ENCODE measurements around the gene XG. TPM values are rescaled to one million over a fixed set of nuclear protein-coding genes. Genes with fewer than 3 reads are reported as not detected.

Gene XG
- polyA plus RNA-seq, 3 donors, result not detected

DNA sequence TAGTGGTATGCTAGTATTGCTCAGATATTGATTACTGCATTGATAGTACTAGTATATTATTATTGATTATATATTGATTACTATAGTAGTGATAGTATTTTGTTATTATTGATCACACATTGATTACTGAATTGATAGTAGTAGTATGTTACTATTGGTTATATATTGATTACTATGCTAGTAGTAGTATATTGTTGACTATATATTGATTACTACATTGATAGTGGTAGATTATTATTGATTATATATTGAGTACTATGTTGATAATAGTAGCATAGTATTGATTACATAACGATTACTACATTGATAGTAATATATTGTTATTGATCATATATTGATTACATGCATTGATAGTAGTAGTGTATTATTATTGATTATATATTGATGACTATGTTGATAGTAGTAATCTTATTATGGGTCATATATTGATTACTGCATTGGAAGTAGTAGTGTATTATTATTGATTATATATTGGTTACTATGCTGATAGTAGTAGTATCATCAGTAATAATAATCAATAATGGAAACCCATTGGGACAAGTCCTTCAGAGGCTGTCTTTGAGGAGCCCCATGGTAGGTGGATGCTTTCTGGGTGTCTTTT lies 107.5 kb downstream of the XG start:
- Histone ChIP-seq H4K20me1 (ENCODE audit: insufficient read depth, low read length) (no peaks in the 10 kb centered on the region), H2AFZ (ENCODE audit: insufficient read depth, low read depth, low read length, poor library complexity, severe bottlenecking) (no peak overlapping the region), H3K27ac (ENCODE audit: low read depth in 1 of 2, low read length in 2 of 2) (no peak overlapping the region), H3K79me2 (ENCODE audit: insufficient read depth, low read length) (no peaks in the 10 kb centered on the region), H3K4me1 (ENCODE audit: control insufficient read depth in 1 of 2, insufficient read depth in 2 of 2, low read length in 2 of 2) (no peaks in the 10 kb centered on the region), H3K36me3 (replicated peaks in 1 of 2; ENCODE audit: control insufficient read depth in 1 of 2, insufficient read depth in 2 of 2, low read length in 2 of 2) (no peaks in the 10 kb centered on the region), H3K9ac (ENCODE audit: insufficient read depth, low read length, poor library complexity, severe bottlenecking) (no peak overlapping the region), H3K4me2 (replicated peaks; ENCODE audit: extremely low read depth, low read length, poor library complexity, severe bottlenecking) (no peak overlapping the region), H3K27me3 (ENCODE audit: control insufficient read depth in 2 of 2, insufficient read depth in 2 of 2, low read length in 2 of 2) (no peaks in the 10 kb centered on the region), H3K9me3 (replicated peaks in 1 of 2; ENCODE audit: control insufficient read depth in 1 of 2, insufficient read depth in 1 of 2, low read length in 2 of 2) (no peaks in the 10 kb centered on the region), H3K4me3 (replicated peaks in 1 of 3; ENCODE audit: low read depth in 2 of 3, low read length in 3 of 3) (no peak overlapping the region)
- no peak overlapping the region for H3K4me3 Mint-ChIP-seq
- no peaks in the 10 kb centered on the region for H3K4me1 Mint-ChIP-seq
- intact Hi-C loops (cut with micrococcal nuclease), result no loop called here
- DNase-seq, result no peak
- peaks cover 0 to 2% (median 0%) of the 10 kb centered on the region in 7 donors for H3K9me3 Mint-ChIP-seq
- TF ChIP-seq, protein P1, sequence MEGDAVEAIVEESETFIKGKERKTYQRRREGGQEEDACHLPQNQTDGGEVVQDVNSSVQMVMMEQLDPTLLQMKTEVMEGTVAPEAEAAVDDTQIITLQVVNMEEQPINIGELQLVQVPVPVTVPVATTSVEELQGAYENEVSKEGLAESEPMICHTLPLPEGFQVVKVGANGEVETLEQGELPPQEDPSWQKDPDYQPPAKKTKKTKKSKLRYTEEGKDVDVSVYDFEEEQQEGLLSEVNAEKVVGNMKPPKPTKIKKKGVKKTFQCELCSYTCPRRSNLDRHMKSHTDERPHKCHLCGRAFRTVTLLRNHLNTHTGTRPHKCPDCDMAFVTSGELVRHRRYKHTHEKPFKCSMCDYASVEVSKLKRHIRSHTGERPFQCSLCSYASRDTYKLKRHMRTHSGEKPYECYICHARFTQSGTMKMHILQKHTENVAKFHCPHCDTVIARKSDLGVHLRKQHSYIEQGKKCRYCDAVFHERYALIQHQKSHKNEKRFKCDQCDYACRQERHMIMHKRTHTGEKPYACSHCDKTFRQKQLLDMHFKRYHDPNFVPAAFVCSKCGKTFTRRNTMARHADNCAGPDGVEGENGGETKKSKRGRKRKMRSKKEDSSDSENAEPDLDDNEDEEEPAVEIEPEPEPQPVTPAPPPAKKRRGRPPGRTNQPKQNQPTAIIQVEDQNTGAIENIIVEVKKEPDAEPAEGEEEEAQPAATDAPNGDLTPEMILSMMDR (IDR thresholded peaks at IDR 0.05), result no peak
- WGBS (ENCODE audit: insufficient coverage), result no CpG with 5 or more reads among the region's 1 CpG
- H3K27me3 Mint-ChIP-seq (ENCODE audit: low read depth in 3 of 3), result peaks cover 0 to 2% (median 0%) of the 10 kb centered on the region in 3 donors
- H3K36me3 Mint-ChIP-seq, result no peaks in the 10 kb centered on the region
- H3K27ac Mint-ChIP-seq, result no peak overlapping the region

DNA sequence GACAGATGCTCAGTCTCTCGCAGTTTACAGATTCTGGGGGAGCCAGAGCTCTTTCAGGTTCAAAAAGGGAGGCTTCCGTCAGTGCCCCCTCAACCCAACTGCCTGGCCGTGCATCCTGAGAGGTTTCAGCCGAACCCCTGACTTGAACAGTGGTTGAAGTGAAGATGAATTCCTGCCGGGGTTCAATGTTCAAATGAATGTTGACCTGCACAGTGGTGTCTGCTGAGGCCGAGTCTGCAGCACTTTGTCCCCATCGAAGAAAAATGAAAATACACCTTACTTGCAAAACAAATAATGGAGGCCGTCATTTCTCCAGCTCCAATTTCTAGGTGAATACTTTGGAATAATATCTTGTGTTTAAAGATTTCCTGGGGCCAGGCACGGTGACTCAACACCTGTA lies 110.6 kb downstream of the XG start:
- H3K4me3 Mint-ChIP-seq, result no peak overlapping the region
- TF ChIP-seq, protein P1 (IDR thresholded peaks at IDR 0.05), result no peak
- Histone ChIP-seq H3K9me3 (replicated peaks in 1 of 2; ENCODE audit: control insufficient read depth in 1 of 2, insufficient read depth in 1 of 2, low read length in 2 of 2) (no peaks in the 10 kb centered on the region), H3K27me3 (ENCODE audit: control insufficient read depth in 2 of 2, insufficient read depth in 2 of 2, low read length in 2 of 2) (no peaks in the 10 kb centered on the region), H3K9ac (ENCODE audit: insufficient read depth, low read length, poor library complexity, severe bottlenecking) (no peak overlapping the region), H2AFZ (ENCODE audit: insufficient read depth, low read depth, low read length, poor library complexity, severe bottlenecking) (no peak overlapping the region), H3K4me3 (replicated peaks in 1 of 3; ENCODE audit: low read depth in 2 of 3, low read length in 3 of 3) (no peak overlapping the region), H3K4me1 (ENCODE audit: control insufficient read depth in 1 of 2, insufficient read depth in 2 of 2, low read length in 2 of 2) (no peaks in the 10 kb centered on the region), H3K36me3 (replicated peaks in 1 of 2; ENCODE audit: control insufficient read depth in 1 of 2, insufficient read depth in 2 of 2, low read length in 2 of 2) (no peaks in the 10 kb centered on the region), H3K4me2 (replicated peaks; ENCODE audit: extremely low read depth, low read length, poor library complexity, severe bottlenecking) (no peak overlapping the region), H3K27ac (ENCODE audit: low read depth in 1 of 2, low read length in 2 of 2) (no peak overlapping the region), H4K20me1 (ENCODE audit: insufficient read depth, low read length) (no peaks in the 10 kb centered on the region), H3K79me2 (ENCODE audit: insufficient read depth, low read length) (no peaks in the 10 kb centered on the region)
- no peaks in the 10 kb centered on the region for H3K36me3 Mint-ChIP-seq
- H3K27ac Mint-ChIP-seq, result no peak overlapping the region
- intact Hi-C loops (cut with micrococcal nuclease), result no loop called here
- H3K4me1 Mint-ChIP-seq, result no peaks in the 10 kb centered on the region
- peaks cover 0 to 9% (median 1%) of the 10 kb centered on the region in 3 donors for H3K27me3 Mint-ChIP-seq (ENCODE audit: low read depth in 3 of 3)
- H3K9me3 Mint-ChIP-seq, result peaks cover 0 to 4% (median 0%) of the 10 kb centered on the region in 7 donors
- WGBS (ENCODE audit: insufficient coverage), result 100% methylated on average over 1 of the region's 9 CpGs
- DNase-seq, result no peak

Data from CD14-positive monocyte (primary cell).